Activated naive CD8-positive, alpha-beta T cell treated with anti-CD3 and anti-CD28 coated beads for 36 hours (primary cell): ENCODE measurements around the gene MAP2. TPM values are rescaled to one million over a fixed set of nuclear protein-coding genes. Genes with fewer than 3 reads are reported as not detected.
"Not testable (repeated sequence)": the region's sequence is repeated elsewhere in the genome, so short reads cannot be mapped to it uniquely, and the experiment has no call there.

ENCODE experiments used
- DNase-seq: peaks from one replicate; pipeline ENCODE4 v3.0.0; 2021
- H3K27ac Mint-ChIP-seq: one replicate; pipeline ENCODE4 v1.8.0; 2022; ENCODE audit warnings: mild to moderate bottlenecking, moderate library complexity, mixed read lengths
- H3K27me3 Mint-ChIP-seq: one replicate; pipeline ENCODE4 v1.8.0; 2022; ENCODE audit warnings: mild to moderate bottlenecking, mixed read lengths
- H3K36me3 Mint-ChIP-seq: one replicate; pipeline ENCODE4 v1.8.0; 2021; ENCODE audit warnings: mild to moderate bottlenecking, mixed read lengths
- H3K4me1 Mint-ChIP-seq: one replicate; pipeline ENCODE4 v1.8.0; 2021; ENCODE audit warnings: mixed read lengths
- H3K4me3 Mint-ChIP-seq: one replicate; pipeline ENCODE4 v1.8.0; 2022; ENCODE audit warnings: mild to moderate bottlenecking, moderate library complexity, mixed read lengths
- H3K9me3 Mint-ChIP-seq: one replicate; pipeline ENCODE4 v1.8.0; 2022; ENCODE audit warnings: mixed read lengths
- total RNA-seq, 2 experiments: library from RNA; stranded (reverse); gene quantifications; one replicate each; pipeline ENCODE4 v1.2.3, GENCODE V29; 2021

Gene MAP2
- total RNA-seq, 2 experiments from 2014 or later: 0.21 TPM; not detected in 1

DNA sequence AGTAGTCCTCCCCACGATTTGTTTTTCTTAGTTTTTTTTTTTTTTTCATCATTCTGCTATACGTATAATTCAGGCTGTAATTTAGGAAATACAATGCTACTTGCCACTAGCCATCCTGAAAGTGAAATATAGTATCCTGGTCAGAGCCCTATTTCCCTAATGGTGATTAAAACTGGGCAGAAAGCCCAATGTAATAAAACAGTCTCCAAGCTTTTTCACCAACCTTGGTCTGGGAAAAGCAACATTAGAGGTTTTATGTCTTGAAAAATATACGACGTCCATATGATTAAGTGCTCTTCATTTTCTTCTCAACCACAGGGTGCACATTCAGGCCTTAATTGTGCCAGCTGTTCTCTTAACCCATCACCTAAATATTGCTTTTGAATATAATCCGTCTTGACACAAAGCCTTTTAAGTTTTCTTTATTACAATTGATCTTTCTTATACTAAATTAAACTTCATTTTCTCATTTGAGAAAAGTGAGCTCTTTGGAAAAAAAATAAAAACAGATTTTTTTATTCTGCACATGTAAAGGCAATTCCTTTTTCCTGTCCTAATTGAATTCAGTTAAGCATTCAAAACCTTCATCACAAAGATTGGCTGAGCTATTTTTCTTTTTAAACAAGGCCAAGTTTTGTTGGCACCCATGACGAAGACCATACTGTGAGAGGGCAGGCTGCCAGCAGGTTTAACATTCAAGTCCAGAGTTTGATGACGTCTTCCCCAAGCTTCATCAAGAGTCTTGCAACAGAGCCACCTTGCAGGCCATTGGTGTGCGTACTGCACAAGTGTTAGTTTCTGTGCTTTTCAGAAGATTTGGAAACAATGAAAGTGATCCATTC, 52.7 kb downstream of the MAP2 start:
- Mint-ChIP-seq H3K4me1 (no peaks in the 10 kb centered on the region), H3K9me3 (no peaks in the 10 kb centered on the region), H3K27ac (no peak overlapping the region), H3K4me3 (no peak overlapping the region), H3K27me3 (peaks cover 8% of the 10 kb centered on the region), H3K36me3 (no peaks in the 10 kb centered on the region)
- no peak for DNase-seq

DNA sequence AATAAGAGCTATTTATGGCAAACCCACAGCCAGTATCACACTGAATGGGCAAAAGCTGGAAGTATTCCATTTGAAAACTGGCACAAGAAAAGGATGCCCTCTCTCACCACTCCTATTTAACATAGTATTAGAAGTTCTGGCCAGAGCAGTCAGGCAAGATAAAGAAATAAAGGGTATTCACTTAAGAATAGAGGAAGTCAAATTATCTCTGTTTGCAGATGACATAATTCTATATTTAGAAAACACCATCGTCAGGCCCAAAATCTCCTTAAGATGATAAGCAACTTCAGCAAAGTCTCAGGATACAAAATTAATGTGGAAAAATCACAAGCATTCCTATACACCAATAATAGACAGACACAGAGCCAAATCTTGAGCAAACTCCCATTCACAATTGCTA, 68.4 kb downstream of the MAP2 start:
- DNase-seq, H3K27ac Mint-ChIP-seq, H3K4me3 Mint-ChIP-seq, H3K9me3 Mint-ChIP-seq, H3K4me1 Mint-ChIP-seq, H3K27me3 Mint-ChIP-seq, H3K36me3 Mint-ChIP-seq: not testable (repeated sequence)

DNA sequence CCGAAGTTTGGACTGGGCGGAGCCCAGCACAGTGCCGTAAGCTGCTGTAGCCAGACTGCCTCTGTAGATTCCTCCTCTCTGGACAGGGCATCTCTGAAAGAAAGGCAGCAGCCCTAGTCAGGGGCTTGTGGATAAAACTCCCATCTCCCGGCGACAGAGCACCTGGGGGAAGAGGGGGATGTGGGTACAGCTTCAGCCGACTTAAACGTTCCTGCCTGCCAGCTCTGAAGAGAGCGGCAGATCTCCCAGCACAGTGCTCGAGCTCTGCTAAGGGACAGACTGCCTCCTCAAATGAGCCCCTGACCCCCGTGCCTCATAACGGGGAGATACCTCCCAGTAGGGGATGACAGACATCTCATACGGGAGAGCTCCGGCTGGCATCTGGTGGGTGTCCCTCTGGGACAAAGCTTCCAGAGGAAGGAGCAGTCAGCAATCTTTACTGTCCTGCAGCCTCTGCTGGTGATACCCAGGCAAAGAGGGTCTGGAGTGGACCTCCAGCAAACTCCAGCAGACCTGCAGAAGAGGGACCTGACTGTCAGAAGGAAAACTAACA, 71.3 kb downstream of the MAP2 start:
- not testable (repeated sequence) for H3K4me3 Mint-ChIP-seq, H3K36me3 Mint-ChIP-seq, DNase-seq, H3K27ac Mint-ChIP-seq, H3K4me1 Mint-ChIP-seq, H3K27me3 Mint-ChIP-seq
- peaks cover 13% of the 10 kb centered on the region for H3K9me3 Mint-ChIP-seq

DNA sequence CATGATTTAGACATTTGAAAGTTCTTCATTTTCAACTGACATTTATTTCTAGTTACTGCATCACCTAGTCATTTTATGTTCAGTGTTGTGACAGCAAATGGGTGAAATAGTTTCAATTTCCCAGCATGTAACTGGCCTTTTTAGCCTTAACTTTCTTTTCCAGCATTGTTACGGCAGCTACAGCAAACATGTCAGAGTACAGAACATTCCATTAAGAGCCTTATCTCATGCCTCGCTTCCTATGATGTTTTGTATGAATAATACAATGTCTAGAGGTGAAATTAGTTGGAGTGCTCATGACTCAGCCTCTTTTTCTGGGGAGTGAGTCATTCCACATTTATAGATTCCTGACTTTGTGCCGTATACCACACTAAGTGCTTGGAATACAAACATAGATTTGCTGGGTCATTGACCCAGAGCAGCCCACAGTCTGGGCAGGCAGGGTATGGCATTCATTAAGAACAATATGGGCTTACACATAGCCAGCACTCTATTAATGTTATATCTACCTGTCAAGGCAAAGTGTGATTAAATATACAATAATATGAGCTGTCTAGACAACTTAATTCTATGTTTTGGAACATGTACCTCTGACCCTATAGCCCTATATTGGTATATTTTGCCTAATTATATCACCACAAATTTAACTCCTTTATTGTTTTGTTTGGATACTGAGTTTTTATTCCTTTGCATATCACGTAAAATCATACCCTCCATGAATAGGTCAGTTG, 72.2 kb downstream of the MAP2 start:
- Mint-ChIP-seq H3K27me3 (no peaks in the 10 kb centered on the region), H3K4me1 (no peaks in the 10 kb centered on the region), H3K36me3 (no peaks in the 10 kb centered on the region), H3K27ac (no peak overlapping the region), H3K4me3 (no peak overlapping the region), H3K9me3 (peaks cover 13% of the 10 kb centered on the region)
- DNase-seq: no peak

DNA sequence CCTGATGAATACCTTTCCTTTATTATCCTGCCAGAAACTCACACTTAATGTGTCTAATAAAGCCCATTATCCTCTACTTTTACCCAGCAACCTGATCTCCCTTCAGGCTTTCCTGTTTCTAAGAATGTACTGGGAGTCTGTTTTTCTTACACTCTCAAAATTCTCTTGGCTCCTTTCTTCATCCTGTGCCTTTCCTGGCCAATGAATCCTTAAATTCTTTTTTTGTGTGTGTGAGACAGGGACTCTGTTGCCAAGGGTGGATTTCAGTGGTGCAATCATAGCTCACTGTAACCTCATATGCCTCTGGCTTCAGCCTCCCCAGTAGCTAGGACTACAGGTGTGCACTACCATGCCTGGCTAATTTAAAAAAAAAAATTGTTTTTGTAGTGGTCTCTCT, 72.7 kb downstream of the MAP2 start:
- DNase-seq: no peak
- Mint-ChIP-seq H3K4me1 (no peaks in the 10 kb centered on the region), H3K27ac (no peak overlapping the region), H3K36me3 (no peaks in the 10 kb centered on the region), H3K27me3 (no peaks in the 10 kb centered on the region), H3K4me3 (no peak overlapping the region), H3K9me3 (peaks cover 9% of the 10 kb centered on the region)

DNA sequence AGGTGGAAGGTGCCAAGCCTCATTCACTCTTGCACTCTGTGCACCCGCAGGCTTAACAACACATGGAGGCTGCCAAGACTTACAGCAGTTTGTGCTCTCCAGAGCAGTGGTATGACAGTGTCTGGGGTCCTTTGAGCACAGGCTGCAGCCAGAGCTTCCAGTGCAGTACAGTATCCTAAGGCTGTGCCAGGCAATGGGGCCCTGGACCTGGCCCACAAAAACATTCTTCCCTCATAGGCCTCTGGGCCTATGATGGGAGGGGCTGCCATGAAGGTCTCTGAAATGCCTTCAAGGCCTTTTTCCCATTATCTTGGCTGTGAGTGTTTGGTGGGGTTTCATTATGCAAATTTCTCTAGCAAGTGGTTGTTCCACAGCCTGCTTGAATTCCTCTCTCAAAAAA, 74.8 kb downstream of the MAP2 start:
- H3K4me1 Mint-ChIP-seq: no peaks in the 10 kb centered on the region
- no peak overlapping the region for H3K27ac Mint-ChIP-seq
- peaks cover 4% of the 10 kb centered on the region for H3K27me3 Mint-ChIP-seq
- no peak overlapping the region for H3K4me3 Mint-ChIP-seq
- DNase-seq: no peak
- peaks cover 6% of the 10 kb centered on the region for H3K9me3 Mint-ChIP-seq
- H3K36me3 Mint-ChIP-seq: no peaks in the 10 kb centered on the region

DNA sequence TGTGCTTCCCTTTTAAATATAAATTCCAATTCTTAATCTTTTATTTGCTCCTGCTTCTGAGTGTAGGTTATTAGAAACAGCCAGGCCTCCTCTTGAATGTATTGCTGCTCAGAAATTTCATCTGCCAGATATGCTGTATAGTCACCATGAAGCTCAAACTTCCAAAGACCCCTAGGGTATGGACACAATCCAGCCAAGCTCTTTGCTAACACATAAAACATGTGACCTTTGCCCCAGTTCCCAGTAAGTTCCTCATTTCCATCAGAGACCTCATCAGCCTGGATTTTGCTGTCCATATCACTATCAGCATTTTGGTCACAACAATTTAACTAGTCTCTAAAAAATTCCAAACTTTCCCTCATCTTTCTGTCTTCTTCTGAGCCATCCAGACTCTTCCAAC, 75.2 kb downstream of the MAP2 start:
- H3K4me3 Mint-ChIP-seq: no peak overlapping the region
- no peaks in the 10 kb centered on the region for H3K36me3 Mint-ChIP-seq
- H3K27me3 Mint-ChIP-seq: peaks cover 4% of the 10 kb centered on the region
- peaks cover 6% of the 10 kb centered on the region for H3K9me3 Mint-ChIP-seq
- H3K4me1 Mint-ChIP-seq: no peaks in the 10 kb centered on the region
- DNase-seq: no peak
- no peak overlapping the region for H3K27ac Mint-ChIP-seq

DNA sequence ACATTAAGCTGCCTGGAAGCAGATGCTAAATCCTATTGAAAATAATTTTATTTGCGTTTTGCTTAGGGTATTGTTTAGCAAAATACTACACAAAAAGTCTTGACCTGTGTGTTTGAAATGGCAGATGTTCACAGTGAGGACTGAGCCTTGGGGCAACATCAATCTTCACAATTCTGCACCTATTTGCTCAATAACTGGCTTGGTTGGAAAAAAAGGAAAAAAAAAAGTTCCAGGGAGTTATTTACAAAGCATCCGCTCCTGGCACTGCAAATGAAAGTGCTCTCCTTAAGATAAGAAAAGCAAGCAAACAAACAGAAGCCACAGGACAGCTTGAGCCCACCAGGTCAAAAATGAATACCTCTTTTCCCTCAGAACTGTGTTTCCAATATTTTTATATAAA, 77.7 kb downstream of the MAP2 start:
- peaks cover 4% of the 10 kb centered on the region for H3K27me3 Mint-ChIP-seq
- DNase-seq: no peak
- H3K4me1 Mint-ChIP-seq: no peaks in the 10 kb centered on the region
- no peak overlapping the region for H3K4me3 Mint-ChIP-seq
- no peaks in the 10 kb centered on the region for H3K36me3 Mint-ChIP-seq
- peaks cover 6% of the 10 kb centered on the region for H3K9me3 Mint-ChIP-seq
- H3K27ac Mint-ChIP-seq: no peak overlapping the region

DNA sequence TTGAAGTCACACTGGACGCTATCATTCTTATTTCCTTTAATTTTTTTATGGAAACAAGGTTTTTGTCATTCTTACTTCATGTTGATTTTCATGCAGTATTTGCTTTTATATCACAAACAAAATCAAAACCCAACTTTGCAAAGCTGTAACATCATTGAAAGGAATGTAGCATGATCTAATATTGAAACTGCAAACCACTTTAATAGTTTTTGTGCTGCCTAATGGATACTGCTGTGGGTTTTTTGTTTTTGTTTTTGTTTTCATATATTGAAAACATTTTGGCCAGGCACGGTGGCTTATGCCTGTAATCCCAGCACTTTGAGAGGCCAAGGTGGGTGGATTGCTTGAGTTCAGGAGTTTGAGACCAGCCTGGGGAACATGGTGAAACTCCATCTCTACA, 81.6 kb downstream of the MAP2 start:
- DNase-seq: no peak
- no peak overlapping the region for H3K27ac Mint-ChIP-seq
- H3K4me1 Mint-ChIP-seq: no peaks in the 10 kb centered on the region
- H3K36me3 Mint-ChIP-seq: no peaks in the 10 kb centered on the region
- peaks cover 4% of the 10 kb centered on the region for H3K27me3 Mint-ChIP-seq
- no peaks in the 10 kb centered on the region for H3K9me3 Mint-ChIP-seq
- no peak overlapping the region for H3K4me3 Mint-ChIP-seq

DNA sequence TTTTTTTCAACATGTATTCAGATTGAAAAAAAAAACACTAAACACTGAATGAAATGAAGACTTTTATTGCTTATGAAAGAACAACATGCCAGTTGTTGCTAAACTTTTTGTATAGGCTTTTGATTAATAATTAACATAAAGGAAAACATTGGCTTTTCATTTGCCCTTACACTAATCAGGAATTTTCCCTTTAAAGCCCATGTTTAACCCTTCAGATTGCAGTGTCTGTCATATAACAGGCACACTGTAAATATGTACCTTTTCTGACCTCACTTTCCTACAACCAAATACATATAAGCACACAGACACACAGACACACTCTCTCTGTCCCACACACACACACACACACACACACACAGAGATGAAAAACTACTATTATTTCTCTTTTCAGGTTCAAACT, 84.4 kb downstream of the MAP2 start:
- Mint-ChIP-seq H3K4me3 (no peak overlapping the region), H3K4me1 (no peaks in the 10 kb centered on the region), H3K36me3 (no peaks in the 10 kb centered on the region), H3K27ac (no peak overlapping the region), H3K27me3 (peaks cover 2% of the 10 kb centered on the region), H3K9me3 (no peaks in the 10 kb centered on the region)
- DNase-seq: no peak

DNA sequence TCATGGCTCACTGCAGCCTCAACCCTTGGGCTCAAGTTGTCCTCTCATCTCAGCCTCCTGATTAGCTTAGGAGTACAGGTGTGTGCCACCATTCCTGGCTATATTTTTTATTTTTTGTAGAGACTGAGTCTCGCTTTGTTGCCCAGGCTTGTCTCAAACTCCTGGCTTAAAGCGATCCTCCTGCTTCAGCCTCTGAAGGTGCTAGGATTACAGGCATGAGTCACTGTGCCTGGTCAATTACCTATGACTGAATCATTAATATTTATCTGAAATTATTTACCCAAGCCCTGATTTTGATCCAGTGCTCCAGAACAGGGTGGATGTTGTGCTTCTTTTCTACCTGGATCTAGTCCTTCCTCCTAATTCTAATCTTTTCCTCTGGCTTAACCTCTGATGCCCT, 87.8 kb downstream of the MAP2 start:
- no peaks in the 10 kb centered on the region for H3K27me3 Mint-ChIP-seq
- no peak overlapping the region for H3K27ac Mint-ChIP-seq
- DNase-seq: no peak
- no peaks in the 10 kb centered on the region for H3K9me3 Mint-ChIP-seq
- H3K4me1 Mint-ChIP-seq: no peaks in the 10 kb centered on the region
- H3K36me3 Mint-ChIP-seq: no peaks in the 10 kb centered on the region
- H3K4me3 Mint-ChIP-seq: no peak overlapping the region

DNA sequence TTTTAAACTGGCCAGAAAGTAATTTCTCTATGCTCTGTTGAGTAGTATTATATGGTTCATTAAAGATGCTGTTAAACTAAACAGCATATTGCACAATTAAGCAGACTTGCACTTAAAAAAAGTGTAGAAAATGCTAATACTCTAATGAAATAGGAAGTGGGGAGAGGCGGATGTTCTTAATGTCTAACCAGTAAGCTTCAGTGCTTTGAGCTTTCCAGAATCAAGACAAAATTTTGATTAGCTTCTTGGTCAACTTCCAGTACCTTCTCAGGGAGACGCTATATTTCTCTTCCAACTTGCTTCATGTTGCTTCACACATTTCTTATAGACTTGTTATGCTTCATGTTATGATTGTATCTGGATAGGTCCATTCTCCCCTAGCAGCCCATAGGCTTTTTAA, 89.1 kb downstream of the MAP2 start:
- DNase-seq: no peak
- no peaks in the 10 kb centered on the region for H3K4me1 Mint-ChIP-seq
- H3K27me3 Mint-ChIP-seq: no peaks in the 10 kb centered on the region
- no peaks in the 10 kb centered on the region for H3K9me3 Mint-ChIP-seq
- no peak overlapping the region for H3K4me3 Mint-ChIP-seq
- H3K36me3 Mint-ChIP-seq: no peaks in the 10 kb centered on the region
- no peak overlapping the region for H3K27ac Mint-ChIP-seq

DNA sequence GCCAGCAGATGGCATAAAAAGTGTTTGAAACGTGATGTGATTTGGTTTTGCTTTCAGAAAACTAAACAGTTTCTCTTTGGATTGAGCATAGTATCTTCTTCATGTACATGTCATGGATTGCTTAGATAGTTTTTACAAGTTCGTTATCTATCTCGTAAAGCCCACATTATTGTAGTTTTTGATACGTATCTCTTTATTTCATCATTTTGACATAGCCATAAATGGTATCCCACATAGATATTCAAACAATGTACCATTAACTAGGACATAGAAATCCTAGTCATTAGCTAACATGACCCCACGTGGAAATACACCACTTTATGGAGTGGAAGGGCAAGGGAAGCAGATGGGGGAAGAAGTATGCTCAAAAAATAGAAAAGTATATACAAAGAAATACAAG, 93.6 kb downstream of the MAP2 start:
- Mint-ChIP-seq H3K27ac (no peak overlapping the region), H3K4me1 (no peaks in the 10 kb centered on the region), H3K27me3 (no peaks in the 10 kb centered on the region), H3K9me3 (no peaks in the 10 kb centered on the region), H3K4me3 (no peak overlapping the region), H3K36me3 (no peaks in the 10 kb centered on the region)
- no peak for DNase-seq

DNA sequence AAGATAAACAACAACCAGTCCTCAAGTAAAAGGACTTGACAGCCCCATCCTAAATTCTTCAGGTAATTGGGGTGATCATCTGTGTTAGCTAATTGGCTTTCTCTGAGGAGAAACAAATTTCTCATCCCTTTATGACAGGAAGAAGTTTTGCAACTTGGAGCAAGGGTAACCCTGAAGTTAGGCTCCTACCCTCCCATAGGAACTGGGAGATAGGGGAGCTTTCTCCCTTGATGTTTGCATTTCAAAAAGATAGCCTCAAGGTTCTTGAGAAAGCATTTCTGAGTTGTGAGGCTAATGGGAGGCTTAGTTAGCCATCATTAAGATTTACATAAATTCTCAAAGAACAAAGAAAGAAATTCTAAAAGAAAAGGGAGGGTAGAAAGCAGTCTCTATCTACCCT, 95.4 kb downstream of the MAP2 start:
- Mint-ChIP-seq H3K36me3 (peaks cover 3% of the 10 kb centered on the region), H3K27me3 (no peaks in the 10 kb centered on the region), H3K4me3 (no peak overlapping the region), H3K9me3 (no peaks in the 10 kb centered on the region), H3K4me1 (peaks cover 2% of the 10 kb centered on the region), H3K27ac (no peak overlapping the region)
- no peak for DNase-seq

DNA sequence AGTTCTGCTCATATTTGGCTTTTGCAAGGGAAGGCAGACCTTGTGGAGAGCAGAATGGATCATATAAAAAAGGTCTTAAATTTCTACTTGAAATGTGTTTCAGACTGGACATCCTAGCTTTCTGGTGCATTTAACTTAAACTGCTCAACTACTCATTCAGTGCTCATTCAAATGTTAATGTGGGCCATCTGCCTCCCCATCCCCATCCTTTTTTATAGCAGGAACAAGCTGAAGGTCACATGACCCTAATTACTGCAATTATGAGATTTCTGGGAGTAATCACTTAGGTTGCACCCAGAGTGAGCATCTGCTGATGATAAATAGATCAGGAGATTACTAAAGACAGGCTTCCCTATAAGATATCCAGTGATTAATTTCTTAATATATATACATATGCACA, 96.1 kb downstream of the MAP2 start:
- peaks cover 3% of the 10 kb centered on the region for H3K36me3 Mint-ChIP-seq
- no peaks in the 10 kb centered on the region for H3K9me3 Mint-ChIP-seq
- H3K4me1 Mint-ChIP-seq: peaks cover 2% of the 10 kb centered on the region
- H3K4me3 Mint-ChIP-seq: no peak overlapping the region
- H3K27ac Mint-ChIP-seq: no peak overlapping the region
- no peak for DNase-seq
- H3K27me3 Mint-ChIP-seq: no peaks in the 10 kb centered on the region
